Measurements from ENCODE around the gene OR13G1. TPM values are rescaled to one million over a fixed set of nuclear protein-coding genes. Genes with fewer than 3 reads are reported as not detected.

The OR13G1 gene
- total RNA-seq, 2 donors from 2014 or later, result not detected

DNA sequence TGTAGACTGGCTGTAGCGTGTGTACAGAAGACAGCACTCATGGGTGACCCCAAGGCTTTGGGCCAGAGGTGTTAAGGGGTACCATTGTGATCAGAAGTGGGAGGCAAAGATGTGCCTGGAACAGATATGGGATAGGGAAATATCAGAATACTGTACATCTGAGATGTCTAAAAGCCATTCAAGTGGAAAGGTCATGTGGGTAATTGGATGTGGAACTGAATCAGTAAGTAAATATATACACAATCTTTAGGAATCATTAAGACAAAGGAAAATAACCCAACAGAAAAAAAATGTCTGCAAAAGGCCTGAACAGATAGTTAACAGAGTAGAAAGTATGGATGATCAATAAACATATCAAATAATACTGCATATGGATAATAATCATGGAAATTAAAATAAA is 26.5 kb downstream of the OR13G1 start:
- no peaks in the 10 kb centered on the region for H3K36me3 ChIP-seq
- H3K4me3 ChIP-seq, result no peak overlapping the region
- H3K27me3 ChIP-seq (replicated peaks; ENCODE audit: insufficient read depth), result no peaks in the 10 kb centered on the region
- H3K9me3 ChIP-seq, result no peaks in the 10 kb centered on the region
- TF ChIP-seq, protein P1, sequence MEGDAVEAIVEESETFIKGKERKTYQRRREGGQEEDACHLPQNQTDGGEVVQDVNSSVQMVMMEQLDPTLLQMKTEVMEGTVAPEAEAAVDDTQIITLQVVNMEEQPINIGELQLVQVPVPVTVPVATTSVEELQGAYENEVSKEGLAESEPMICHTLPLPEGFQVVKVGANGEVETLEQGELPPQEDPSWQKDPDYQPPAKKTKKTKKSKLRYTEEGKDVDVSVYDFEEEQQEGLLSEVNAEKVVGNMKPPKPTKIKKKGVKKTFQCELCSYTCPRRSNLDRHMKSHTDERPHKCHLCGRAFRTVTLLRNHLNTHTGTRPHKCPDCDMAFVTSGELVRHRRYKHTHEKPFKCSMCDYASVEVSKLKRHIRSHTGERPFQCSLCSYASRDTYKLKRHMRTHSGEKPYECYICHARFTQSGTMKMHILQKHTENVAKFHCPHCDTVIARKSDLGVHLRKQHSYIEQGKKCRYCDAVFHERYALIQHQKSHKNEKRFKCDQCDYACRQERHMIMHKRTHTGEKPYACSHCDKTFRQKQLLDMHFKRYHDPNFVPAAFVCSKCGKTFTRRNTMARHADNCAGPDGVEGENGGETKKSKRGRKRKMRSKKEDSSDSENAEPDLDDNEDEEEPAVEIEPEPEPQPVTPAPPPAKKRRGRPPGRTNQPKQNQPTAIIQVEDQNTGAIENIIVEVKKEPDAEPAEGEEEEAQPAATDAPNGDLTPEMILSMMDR (IDR thresholded peaks at IDR 0.05), result no peak
- DNase-seq (ENCODE audit: low spot score) (no peak), ATAC-seq (ENCODE audit: insufficient number of reproducible peaks, low FRiP score, low read depth) (no peak)
- no peak overlapping the region for H3K27ac ChIP-seq
- no peaks in the 10 kb centered on the region for H3K4me1 ChIP-seq (ENCODE audit: control insufficient read depth in 1 of 2, low read depth in 2 of 2)

DNA sequence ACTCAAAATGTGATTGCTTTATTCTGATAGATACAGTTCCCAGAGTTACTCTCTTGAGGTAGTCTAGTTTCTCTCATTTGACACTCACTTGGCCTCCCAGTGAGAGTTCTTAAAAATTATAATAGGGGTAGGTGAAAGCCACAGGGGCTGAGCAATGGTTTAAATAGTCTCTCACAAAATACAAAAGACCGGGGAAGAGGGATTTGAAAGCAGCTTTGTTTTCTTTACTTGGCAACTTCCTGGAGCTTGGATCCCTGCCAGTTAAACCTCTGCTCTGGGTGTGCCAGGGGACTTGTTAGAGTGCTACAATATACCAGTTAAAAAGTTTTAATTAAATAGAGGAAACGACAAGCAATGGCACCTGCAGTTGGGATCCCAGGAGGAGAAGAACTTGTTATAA is 31.7 kb downstream of the OR13G1 start:
- ATAC-seq (ENCODE audit: insufficient number of reproducible peaks, low FRiP score, low read depth) (no peak), DNase-seq (ENCODE audit: low spot score) (no peak)
- TF ChIP-seq, protein P1 (IDR thresholded peaks at IDR 0.05), result no peak
- Histone ChIP-seq H3K9me3 (no peaks in the 10 kb centered on the region), H3K27ac (no peak overlapping the region), H3K4me1 (ENCODE audit: control insufficient read depth in 1 of 2, low read depth in 2 of 2) (no peaks in the 10 kb centered on the region), H3K27me3 (replicated peaks; ENCODE audit: insufficient read depth) (no peaks in the 10 kb centered on the region), H3K4me3 (no peak overlapping the region), H3K36me3 (no peaks in the 10 kb centered on the region)

DNA sequence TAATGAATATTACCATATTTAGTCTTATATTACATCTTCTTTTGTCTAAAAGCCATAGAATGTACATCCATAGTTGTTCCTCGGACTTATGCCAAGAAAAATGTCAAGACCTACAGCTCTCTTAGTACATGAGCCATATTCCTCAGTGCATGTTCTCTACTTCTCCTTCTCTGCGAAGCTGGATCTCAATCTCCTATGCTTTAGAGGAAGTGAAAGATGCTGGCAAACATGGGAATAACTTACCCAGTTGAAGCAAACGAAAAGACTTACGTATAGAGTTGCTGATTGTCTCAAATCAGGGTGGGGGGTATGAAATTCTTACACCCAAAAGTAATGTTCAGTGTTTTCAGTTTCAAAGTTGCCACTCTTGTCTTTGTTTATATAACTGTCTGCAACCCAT is 32.7 kb downstream of the OR13G1 start:
- H3K4me1 ChIP-seq (ENCODE audit: control insufficient read depth in 1 of 2, low read depth in 2 of 2), result no peaks in the 10 kb centered on the region
- no peak overlapping the region for H3K27ac ChIP-seq
- DNase-seq (ENCODE audit: low spot score) (no peak), ATAC-seq (ENCODE audit: insufficient number of reproducible peaks, low FRiP score, low read depth) (no peak)
- no peaks in the 10 kb centered on the region for H3K27me3 ChIP-seq (replicated peaks; ENCODE audit: insufficient read depth)
- H3K36me3 ChIP-seq, result no peaks in the 10 kb centered on the region
- TF ChIP-seq, protein P1 (IDR thresholded peaks at IDR 0.05), result no peak
- H3K9me3 ChIP-seq, result no peaks in the 10 kb centered on the region
- no peak overlapping the region for H3K4me3 ChIP-seq

DNA sequence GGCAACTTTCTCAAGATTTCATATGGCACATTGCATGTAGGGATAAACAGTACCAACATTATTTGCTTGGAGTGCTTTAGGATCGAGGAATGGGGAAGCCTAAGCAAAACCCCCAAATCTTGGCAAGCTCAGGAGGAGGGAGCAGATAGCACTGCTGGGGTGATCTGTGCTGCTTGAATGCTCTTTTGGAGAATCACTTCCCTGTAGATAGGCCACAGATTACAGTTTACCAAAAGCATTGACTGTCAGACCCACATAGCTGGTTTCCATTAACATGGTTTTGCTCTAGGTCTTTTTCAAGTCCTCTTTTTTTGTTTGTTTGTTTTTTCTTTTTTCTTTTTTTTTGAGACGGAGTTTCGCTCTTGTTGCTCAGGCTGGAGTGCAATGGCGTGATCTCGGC is 36.8 kb downstream of the OR13G1 start:
- DNase-seq (ENCODE audit: low spot score), result no peak
- TF ChIP-seq, protein P1 (IDR thresholded peaks at IDR 0.05), result no peak
- Histone ChIP-seq H3K27me3 (replicated peaks; ENCODE audit: insufficient read depth) (no peaks in the 10 kb centered on the region), H3K36me3 (no peaks in the 10 kb centered on the region), H3K4me3 (no peak overlapping the region), H3K27ac (no peak overlapping the region), H3K9me3 (no peaks in the 10 kb centered on the region), H3K4me1 (ENCODE audit: control insufficient read depth in 1 of 2, low read depth in 2 of 2) (no peaks in the 10 kb centered on the region)
- ATAC-seq (ENCODE audit: insufficient number of reproducible peaks, low FRiP score, low read depth), result no peak

DNA sequence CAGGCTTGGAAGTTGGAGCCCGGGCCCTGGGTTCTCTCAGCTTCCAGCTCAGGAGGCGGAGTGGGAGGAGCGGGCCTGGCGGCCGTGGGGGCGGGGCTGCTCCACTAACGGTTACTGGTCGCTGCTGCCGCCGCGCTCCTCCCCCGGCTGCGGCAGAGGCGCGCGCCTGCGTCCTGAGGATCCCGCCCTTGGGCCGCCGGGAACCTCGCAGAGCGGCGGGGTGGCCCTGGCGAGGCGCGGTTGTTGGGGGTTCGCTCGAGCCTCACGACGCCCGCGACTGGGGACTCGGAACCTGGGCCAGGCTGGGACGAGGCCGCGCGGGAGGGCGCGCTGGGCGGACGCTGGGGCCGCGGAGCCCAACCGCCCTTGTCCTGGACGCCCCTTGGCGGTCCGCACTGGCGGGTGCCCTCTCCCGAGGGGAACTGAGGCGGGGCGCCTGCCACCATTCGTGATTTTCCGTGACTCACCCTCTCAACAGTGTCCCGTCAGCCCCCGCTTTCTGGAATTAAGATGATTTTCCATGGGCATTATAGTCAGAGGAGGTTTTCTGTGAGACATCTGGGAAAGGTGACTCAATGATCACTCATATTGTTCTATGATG is 40.1 kb downstream of the OR13G1 start:
- Histone ChIP-seq H3K9me3 (no peaks in the 10 kb centered on the region), H3K4me3 (peak overlapping the region; percentile 51), H3K27ac (no peak overlapping the region), H3K36me3 (no peaks in the 10 kb centered on the region), H3K27me3 (replicated peaks; ENCODE audit: insufficient read depth) (no peaks in the 10 kb centered on the region), H3K4me1 (ENCODE audit: control insufficient read depth in 1 of 2, low read depth in 2 of 2) (no peaks in the 10 kb centered on the region)
- ATAC-seq (ENCODE audit: insufficient number of reproducible peaks, low FRiP score, low read depth) (no peak), DNase-seq (ENCODE audit: low spot score) (no peak)
- TF ChIP-seq, protein P1 (IDR thresholded peaks at IDR 0.05), result no peak

Data from thoracic aorta (tissue), 2 donors.